ENCODE measurements around the gene ALPG. TPM values are rescaled to one million over a fixed set of nuclear protein-coding genes. Genes with fewer than 3 reads are reported as not detected.

Gene ALPG
- total and polyA plus RNA-seq, 2 of the 13 experiments (the other 11 are each of a cell fraction or from before 2014, with no cell fraction given) = not detected

- intact Hi-C loops (cut with micrococcal nuclease; ENCODE audit: unreplicated experiment) = no loop called here
- FAIRE-seq (no peak), ATAC-seq (no peak), DNase-seq (ENCODE audit: low spot score) (no peak)
- Histone ChIP-seq H3K4me2 (ENCODE audit: low read depth, low read length) (no peak overlapping the region), H3K36me3 (replicated peaks in 1 of 2; ENCODE audit: control insufficient read depth in 1 of 2, insufficient read depth in 2 of 2, low read length in 2 of 2) (no peaks in the 10 kb centered on the region), H3K9me3 (ENCODE audit: low read length) (no peaks in the 10 kb centered on the region), H4K20me1 (ENCODE audit: insufficient read depth, low read length) (no peaks in the 10 kb centered on the region; the same call in 1 of the 2 replicates), H3K79me2 (ENCODE audit: insufficient read depth, low read length) (no peaks in the 10 kb centered on the region), H3K4me1 (ENCODE audit: insufficient read depth, low read length) (no peaks in the 10 kb centered on the region), H3K27me3 (ENCODE audit: control insufficient read depth in 1 of 2, insufficient read depth in 2 of 2, low read length in 2 of 2) (peaks cover 9 to 71% of the 10 kb centered on the region in 2 experiments), H3K4me3 (replicated peaks in 1 of 3; ENCODE audit: insufficient read depth in 1 of 3, low read depth in 2 of 3, low read length in 3 of 3) (no peak overlapping the region), H3K9ac (ENCODE audit: insufficient read depth, low read depth, low read length) (no peak overlapping the region), H2AFZ (ENCODE audit: low read length) (no peak overlapping the region), H3K27ac (ENCODE audit: extremely low read length, insufficient read depth, low read length) (no peak overlapping the region)
- TF ChIP-seq ZKSCAN1 (IDR thresholded peaks at IDR 0.05; ENCODE audit: low read length) (no peak), SYNCRIP (IDR thresholded peaks at IDR 0.05; ENCODE audit: insufficient read depth, low read depth, low read length) (no peak), SNAPC4 (CRISPR knock-in tag; IDR thresholded peaks at IDR 0.05) (no peak), MXD4 (CRISPR knock-in tag; IDR thresholded peaks at IDR 0.05) (no peak), CREB3 (CRISPR knock-in tag; IDR thresholded peaks at IDR 0.05) (no peak)
- ChIA-PET CTCF (ENCODE audit: low intra/inter-chr PET ratio, low total read pairs) (no interaction called here), POLR2A (no interaction called here)
- 0% methylated on average over 1 of the region's 1 CpG for WGBS (ENCODE audit: low lambda C conversion rate)
- in situ Hi-C loops (cut with HindIII; ENCODE audit: extremely low pct_ligation_motif_present, low pct_unique_long_range_greater_than_20kb) = no loop called here
- BruUV-seq (replicated peaks) = no TSS peak
Measured at GRCh38 chr2:232374356-232374755, 32.3 kb upstream of the ALPG start.

Measured in HepG2 (cell line).